GM23338 (cell line): Measurements from ENCODE around the gene SEMA5A.

Source experiments
- EZH2 ChIP-seq: fragments of 200-600 bp; sonication (generic); IDR thresholded peaks from one replicate; pipeline ENCODE4 v1.8.0; 2017; ENCODE audit warnings: antibody characterized with exemption, mild to moderate bottlenecking, low read depth; ENCODE audit not compliant: unreplicated experiment
- EZH2phosphoT487 ChIP-seq: fragments of 200-600 bp; sonication (generic); IDR thresholded peaks from one replicate; pipeline ENCODE4 v1.8.1; 2018; ENCODE audit warnings: antibody characterized with exemption; ENCODE audit not compliant: unreplicated experiment
- POLR2AphosphoS5 ChIP-seq: IDR thresholded peaks from 2 replicates; pipeline ENCODE4 v1.6.1; 2016; ENCODE audit warnings: antibody characterized with exemption, low read depth
- ZNF114 ChIP-seq: fragments of 250-450 bp; sonication (Bioruptor Pico); IDR thresholded peaks from 2 replicates; pipeline ENCODE4 v1.5.0; 2020; ENCODE audit warnings: mild to moderate bottlenecking, moderate library complexity
- ZNF331 ChIP-seq: fragments of 250-450 bp; sonication (Bioruptor Pico); IDR thresholded peaks from 2 replicates; pipeline ENCODE4 v1.5.0; 2020; ENCODE audit warnings: low read depth, mild to moderate bottlenecking, moderate library complexity
- TF ChIP-seq, protein P1 (sequence below), 2 experiments: fragments of 200-600 bp in 1 of 2; sonication (generic) in 1 of 2; conservative IDR thresholded peaks; 2 replicates each; pipeline versions ENCODE4 v1.5.1 to v1.6.1; 2016 to 2017; ENCODE audit warnings: antibody characterized with exemption in 2 of 2, low read depth in 2 of 2, mild to moderate bottlenecking in 2 of 2, moderate library complexity in 1 of 2
- TF ChIP-seq, protein P2 (sequence below): IDR thresholded peaks from 2 replicates; pipeline ENCODE4 v1.6.1; 2016; ENCODE audit warnings: antibody characterized with exemption
- TF ChIP-seq, protein P3 (sequence below): IDR thresholded peaks from one replicate; pipeline ENCODE4 v1.6.1; 2018; ENCODE audit warnings: antibody characterized with exemption; ENCODE audit not compliant: unreplicated experiment

DNA sequence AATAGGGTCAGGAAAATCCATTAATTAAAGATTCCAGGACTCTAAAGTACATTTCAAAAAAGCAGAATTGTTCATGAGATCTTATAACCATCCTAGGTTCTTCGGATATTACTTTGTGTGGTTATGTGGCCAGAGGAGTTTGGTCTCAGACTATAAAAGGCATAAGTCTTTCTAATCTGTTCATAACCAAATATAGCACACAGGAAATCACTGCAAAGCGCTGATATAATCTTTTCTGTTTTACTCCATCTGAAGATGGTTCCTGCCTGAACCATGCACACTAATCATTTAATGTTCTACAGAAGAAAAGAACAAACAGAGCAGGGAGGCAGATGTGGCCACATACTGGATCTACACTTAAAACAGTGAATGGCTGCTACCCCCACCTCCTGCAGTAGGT, 182.8 kb downstream of the SEMA5A start:
- no peak for TF ChIP-seq EZH2
- no peak for TF ChIP-seq EZH2phosphoT487
- no peak for TF ChIP-seq ZNF331
- TF ChIP-seq, protein P1, sequence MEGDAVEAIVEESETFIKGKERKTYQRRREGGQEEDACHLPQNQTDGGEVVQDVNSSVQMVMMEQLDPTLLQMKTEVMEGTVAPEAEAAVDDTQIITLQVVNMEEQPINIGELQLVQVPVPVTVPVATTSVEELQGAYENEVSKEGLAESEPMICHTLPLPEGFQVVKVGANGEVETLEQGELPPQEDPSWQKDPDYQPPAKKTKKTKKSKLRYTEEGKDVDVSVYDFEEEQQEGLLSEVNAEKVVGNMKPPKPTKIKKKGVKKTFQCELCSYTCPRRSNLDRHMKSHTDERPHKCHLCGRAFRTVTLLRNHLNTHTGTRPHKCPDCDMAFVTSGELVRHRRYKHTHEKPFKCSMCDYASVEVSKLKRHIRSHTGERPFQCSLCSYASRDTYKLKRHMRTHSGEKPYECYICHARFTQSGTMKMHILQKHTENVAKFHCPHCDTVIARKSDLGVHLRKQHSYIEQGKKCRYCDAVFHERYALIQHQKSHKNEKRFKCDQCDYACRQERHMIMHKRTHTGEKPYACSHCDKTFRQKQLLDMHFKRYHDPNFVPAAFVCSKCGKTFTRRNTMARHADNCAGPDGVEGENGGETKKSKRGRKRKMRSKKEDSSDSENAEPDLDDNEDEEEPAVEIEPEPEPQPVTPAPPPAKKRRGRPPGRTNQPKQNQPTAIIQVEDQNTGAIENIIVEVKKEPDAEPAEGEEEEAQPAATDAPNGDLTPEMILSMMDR (conservative IDR thresholded peaks at IDR 0.05; ENCODE audit: low read depth in 2 of 2): no peak
- TF ChIP-seq, protein P2, sequence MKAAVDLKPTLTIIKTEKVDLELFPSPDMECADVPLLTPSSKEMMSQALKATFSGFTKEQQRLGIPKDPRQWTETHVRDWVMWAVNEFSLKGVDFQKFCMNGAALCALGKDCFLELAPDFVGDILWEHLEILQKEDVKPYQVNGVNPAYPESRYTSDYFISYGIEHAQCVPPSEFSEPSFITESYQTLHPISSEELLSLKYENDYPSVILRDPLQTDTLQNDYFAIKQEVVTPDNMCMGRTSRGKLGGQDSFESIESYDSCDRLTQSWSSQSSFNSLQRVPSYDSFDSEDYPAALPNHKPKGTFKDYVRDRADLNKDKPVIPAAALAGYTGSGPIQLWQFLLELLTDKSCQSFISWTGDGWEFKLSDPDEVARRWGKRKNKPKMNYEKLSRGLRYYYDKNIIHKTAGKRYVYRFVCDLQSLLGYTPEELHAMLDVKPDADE: no peak
- TF ChIP-seq POLR2AphosphoS5: no peak
- TF ChIP-seq, protein P3, sequence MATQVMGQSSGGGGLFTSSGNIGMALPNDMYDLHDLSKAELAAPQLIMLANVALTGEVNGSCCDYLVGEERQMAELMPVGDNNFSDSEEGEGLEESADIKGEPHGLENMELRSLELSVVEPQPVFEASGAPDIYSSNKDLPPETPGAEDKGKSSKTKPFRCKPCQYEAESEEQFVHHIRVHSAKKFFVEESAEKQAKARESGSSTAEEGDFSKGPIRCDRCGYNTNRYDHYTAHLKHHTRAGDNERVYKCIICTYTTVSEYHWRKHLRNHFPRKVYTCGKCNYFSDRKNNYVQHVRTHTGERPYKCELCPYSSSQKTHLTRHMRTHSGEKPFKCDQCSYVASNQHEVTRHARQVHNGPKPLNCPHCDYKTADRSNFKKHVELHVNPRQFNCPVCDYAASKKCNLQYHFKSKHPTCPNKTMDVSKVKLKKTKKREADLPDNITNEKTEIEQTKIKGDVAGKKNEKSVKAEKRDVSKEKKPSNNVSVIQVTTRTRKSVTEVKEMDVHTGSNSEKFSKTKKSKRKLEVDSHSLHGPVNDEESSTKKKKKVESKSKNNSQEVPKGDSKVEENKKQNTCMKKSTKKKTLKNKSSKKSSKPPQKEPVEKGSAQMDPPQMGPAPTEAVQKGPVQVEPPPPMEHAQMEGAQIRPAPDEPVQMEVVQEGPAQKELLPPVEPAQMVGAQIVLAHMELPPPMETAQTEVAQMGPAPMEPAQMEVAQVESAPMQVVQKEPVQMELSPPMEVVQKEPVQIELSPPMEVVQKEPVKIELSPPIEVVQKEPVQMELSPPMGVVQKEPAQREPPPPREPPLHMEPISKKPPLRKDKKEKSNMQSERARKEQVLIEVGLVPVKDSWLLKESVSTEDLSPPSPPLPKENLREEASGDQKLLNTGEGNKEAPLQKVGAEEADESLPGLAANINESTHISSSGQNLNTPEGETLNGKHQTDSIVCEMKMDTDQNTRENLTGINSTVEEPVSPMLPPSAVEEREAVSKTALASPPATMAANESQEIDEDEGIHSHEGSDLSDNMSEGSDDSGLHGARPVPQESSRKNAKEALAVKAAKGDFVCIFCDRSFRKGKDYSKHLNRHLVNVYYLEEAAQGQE: no peak
- no peak for TF ChIP-seq ZNF114 (CRISPR knock-in tag)
